Activated effector memory CD4-positive, alpha-beta T cell treated with anti-CD3 and anti-CD28 coated beads, Interleukin-2, amount 50 U/mL, for 16 hours (primary cell): ENCODE measurements around the gene PREP.
"Not testable (repeated sequence)": the region's sequence is repeated elsewhere in the genome, so short reads cannot be mapped to it uniquely, and the experiment has no call there.

ENCODE experiments used
- DNase-seq: peaks from one replicate; pipeline ENCODE4 v3.0.0-alpha.2; 2020

The PREP gene

DNA sequence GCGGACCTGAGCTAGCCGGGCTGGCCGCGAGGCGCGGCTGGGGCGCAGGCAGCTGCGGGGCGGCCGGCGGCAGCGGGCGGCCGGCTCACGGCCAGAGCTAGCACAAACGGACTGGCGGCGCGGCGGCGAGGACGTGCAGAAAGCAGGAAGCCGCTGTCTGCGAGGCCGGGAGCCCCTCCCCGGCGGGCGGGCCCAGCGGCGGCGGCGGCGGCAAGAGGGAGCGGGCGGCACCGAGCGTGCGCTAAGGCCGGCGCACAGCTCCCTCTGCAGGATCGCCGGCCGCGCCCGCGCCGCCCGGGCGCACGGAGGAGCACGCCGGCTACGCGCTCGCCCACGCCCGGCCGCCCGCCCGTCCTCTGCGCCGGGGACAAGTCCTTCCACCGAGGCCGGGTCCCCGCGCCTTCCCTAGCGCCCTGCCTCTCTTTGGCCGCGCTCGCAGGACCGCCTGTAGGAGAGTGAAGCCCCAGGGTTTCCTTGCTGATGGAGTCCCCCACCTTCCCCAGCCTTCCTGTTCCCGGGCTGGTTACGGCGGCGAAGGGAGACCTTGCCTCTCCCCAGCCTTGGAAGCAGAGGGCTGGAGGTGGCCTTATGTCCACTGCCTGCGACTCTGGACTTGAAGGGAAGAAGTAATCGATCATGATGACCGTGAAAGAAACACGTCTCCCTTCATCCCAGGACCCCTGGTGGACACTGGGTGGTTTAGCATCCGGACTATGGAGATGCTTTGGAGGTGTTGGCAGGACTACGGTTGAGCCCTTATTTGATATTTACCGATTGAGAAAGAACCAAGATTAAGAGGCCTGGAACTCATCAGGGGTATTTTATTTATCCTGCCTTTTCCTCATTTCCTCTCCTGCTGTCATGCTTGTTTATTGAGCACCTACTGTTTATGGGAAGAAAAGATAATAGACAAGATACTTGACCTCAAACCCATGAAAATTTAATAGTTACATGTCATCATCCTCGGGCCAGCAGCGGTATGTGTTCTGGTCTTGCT, at the start of gene PREP:
Gene PREP (minus strand): TSS at position 144 of the 997 bp plus-strand sequence. CDS start 191 bp downstream, outside the sequence.
- DNase-seq: peak; percentile 94

DNA sequence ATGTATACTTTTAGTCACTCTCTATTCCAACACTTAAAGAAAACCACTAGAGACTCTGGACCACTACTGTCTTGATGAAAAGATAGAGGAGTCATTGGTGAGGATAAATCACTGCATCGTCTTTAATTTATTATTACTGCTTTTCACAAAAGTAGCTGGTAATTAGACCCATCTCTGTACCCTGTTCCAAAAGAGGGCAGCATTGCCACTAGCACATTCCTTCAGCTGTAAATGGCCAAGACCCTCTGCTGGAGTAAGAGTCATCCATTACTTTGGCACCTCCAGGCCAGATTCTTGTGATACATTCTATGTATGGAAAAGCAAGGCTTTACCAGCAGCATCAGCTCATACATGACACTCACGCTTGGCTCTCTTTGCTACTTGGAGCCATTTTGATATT, 49.5 kb upstream of the PREP start:
- no peak for DNase-seq

DNA sequence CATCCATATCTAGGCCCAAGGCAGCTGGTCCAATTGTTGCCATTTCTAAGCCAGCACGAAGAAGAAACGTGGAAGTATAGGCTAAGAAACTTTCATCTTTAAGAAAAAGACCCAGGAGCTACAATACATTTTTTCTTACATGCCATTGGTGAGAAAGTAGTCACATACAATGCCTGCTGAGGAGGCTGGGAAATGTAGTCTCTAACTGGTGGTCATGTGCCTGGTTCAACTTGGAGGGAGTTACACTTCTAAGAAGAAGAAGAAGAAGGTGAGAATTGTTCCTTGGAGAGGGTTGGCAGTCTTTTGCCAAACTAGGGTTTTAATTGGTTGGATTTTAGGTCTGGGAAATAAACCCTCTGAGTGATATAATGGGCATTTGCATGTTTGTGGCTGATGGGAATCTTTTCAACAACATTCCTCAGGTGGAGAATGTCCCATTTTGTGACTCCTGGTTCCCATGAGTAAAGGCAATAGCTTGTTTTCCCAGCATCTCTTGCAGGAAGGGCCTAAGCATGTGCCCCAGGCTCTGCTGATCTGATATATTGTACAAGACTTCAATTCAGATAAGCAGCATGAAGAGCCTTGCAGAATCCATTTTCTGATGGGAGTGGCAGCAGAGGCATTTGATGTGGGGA, 47.0 kb upstream of the PREP start:
- no peak for DNase-seq

DNA sequence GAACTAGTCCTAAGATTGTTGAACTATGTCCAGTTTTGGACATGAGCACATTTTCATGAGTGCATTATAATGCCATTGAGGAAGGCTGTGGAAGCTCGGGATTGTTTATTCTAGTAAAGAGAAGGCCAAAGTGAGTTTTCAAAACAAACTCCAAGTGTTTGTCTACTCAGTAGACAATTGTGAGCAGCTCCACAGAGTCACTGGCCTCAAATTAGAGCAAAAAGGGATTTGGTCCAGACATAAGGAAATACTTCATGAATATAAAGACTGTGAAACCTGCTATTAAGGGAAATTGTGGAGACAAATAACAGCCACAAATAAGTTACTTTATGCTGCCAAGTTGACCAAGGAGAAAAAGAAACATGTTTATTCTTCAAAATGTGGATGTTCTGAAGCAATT, 42.6 kb upstream of the PREP start:
- DNase-seq: no peak

DNA sequence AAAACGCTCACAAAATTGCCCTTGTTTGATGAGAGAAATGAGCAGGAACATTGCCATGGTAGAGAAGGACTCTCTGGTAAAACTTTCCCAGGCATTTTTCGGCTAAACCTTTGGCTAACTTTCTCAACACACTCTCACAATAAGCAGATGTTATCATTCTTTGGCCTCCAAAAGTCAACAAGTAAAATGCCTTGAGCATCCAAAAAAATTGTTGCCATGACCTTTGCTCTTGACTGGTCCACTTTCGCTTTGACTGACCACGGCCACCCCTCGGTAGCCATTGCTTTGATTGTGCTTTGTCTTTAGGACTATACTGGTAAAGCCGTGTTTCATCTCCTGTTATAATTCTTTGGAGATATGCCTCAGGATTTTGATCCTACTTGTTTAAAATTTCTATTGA, 41.1 kb upstream of the PREP start:
- DNase-seq: no peak

DNA sequence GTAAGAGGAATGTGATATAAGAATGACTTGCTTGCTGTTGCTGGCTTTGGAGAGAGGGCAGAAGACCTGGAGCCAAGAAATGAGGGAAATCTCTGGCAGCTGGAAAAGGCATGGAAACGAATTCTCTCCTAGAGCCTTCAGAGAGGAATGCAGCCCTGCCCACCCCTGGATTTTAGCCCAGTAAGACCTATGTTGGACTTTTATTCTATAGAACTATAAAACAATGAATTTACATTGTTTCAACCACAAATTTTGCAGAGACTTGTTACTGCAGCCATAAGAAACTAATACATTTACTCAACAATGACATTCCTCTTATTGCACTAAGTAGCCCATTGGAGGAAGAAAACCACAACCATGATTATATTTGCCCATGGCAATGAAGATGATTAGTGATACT, 39.5 kb upstream of the PREP start:
- no peak for DNase-seq

DNA sequence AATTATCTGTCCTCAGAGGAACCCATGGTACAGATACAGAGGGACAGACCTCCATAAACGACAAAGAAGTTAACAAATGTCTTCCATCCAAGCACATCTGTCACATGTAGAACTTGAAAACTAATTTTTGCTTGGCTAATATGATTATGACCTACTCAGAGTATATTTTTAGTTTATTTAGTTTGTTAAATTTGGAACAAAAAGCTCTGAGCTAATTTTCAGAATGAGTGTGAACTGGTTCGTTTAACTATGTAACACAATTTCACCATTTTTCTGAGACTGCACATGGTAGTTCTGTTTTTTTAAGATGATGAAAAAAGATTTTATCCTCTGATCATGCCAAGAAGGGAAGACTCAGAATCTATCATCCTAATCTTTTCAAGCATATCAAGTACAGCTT, 34.4 kb upstream of the PREP start:
- no peak for DNase-seq

DNA sequence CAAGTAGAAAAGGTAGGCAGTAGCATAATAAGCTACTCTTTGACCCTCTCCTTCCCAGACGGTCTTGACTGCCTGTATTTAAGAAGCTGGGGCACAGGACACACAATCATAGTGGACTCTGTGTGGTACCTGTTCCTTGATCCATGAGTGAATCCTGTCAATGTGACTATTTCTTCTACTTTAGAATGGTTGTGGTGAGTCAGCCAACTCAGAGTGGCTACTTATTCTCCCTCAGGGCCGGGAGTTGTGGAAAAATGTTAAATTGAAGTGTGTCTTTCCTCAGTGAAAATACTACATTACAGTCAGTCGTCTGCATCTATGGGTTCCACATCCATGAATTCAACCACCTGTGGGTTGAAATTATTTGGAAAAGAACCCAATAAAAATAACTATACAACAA, 30.8 kb upstream of the PREP start:
- no peak for DNase-seq

DNA sequence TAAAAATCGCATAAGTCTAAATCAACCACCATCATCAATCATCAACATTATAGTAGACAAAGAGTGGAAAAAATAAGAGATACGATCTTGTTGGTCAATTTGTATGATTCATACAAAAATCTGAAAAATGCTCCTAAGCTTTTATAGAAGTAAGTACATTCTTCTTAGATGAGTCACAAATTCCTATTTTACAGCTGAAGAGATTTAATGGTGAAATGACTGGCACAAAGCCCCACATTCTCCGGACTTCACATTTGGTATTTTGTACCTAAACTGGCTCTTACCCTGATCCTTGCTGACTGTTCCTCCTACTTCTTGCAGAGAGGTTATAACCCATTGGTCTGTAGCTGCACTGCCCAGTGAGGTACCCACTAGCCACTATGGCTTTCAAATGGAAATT, 29.9 kb upstream of the PREP start:
- no peak for DNase-seq

DNA sequence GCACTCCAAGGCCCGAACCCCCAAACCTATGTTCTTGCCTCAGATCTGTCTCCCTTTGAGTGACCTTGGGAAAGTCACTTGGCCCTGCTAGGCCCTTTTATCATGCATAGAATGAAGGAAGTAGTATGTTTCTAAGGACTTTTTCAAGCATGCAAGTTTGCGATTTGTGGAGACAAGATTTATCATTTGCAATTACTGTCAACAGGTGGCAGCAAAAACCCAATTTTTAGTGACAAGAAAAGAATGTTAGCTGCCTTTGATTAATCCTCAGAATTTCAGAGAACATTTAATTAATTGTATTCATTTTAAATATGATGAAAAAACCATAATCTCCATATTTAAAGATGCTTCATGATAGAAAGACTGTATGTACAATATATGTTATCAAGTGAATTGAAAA, 28.3 kb upstream of the PREP start:
- no peak for DNase-seq

DNA sequence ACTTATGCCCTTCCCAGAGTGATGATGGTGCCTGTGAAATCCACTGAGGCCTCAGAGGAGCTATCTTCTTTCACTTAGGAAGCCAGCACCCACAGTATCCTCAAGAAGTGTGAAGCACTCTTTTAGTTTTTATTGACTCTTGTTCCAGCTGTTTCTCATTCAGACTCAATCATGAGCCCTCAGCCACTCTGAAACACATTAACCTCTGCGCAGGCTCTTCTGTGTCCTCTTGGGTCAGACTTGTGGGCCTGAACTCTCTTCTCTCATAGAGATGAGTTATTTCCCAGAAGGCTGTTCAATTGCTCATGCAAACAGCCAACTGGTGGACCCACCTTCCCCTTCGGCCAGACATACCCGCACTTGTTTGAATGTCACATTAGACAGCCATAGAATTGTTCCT, 27.8 kb upstream of the PREP start:
- DNase-seq: no peak

DNA sequence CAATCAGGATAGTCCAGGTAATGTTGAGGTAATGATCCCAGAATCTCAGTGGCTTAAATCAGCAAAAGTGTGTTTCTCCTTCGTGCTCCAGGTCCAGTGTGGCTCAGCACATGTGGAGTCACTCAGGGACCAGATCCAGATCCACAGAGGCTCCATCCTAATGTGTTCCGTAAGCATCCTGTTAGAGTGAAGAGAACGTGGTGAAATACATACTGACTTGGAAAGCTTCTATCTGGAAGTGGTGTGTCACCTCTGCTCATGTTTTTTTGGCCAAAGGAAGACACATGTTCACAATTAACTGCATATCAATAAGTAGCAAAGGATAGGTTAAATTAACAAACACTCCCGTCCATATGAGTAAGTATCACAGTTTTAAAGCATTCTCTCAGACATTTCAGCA, 26.8 kb upstream of the PREP start:
- DNase-seq: no peak

DNA sequence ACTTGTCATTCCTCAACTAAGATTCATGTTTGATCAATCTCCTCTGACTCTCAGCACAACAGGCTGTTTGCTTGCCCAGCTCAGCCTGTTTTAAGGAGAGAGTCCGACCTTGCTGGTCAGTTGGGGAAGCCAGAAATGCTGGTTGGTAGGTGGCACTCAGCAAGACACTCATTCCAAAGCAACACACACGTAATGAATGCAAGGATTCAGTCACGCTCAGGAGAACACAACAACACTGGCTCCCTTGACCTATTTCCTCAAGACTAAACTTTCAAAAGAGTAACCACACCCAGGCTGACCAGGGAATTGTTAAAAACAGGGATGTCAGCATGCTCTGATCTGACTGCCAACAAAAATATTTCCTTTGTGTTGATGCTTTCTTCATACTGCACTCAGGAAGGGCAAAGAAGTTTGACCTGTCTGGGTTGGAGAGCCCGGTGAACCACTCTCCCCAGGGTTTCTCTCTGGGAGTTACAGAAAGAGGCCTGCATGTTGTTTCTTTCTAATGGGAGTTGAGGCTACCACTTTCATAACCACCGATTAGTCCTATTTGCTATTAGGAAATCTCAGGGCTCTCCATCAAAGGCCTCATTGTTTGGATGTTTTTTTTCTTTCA, 25.6 kb upstream of the PREP start:
- no peak for DNase-seq

DNA sequence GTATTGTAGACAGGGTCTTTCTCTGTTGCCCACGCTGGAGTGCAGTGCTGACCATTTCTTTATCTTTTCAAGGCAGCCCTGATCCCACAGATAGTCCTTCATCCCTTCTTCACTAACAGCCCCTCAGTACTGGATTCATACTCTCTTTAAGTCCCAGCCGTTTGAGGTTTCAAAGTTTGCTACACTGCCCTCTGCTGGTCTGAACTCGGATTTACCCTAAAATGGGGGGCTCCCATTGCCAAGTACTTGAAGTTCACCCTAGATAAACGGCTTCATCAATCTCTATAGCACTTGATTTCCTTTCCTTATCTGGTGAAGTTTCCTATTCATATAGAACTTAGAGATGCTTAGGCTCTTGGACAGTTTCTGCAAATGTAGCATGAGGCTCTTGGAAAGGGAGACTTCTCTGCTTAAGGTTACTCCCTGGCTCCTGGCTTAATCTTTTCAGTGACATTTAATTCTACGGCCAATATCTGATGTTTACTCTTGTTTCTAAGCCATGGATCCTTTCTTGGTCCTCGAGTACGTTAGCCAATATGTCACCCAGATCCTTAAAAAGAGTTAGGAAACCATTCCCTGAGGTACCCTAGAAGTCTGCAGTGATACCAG, 21.4 kb upstream of the PREP start:
- DNase-seq: peak; percentile 84

DNA sequence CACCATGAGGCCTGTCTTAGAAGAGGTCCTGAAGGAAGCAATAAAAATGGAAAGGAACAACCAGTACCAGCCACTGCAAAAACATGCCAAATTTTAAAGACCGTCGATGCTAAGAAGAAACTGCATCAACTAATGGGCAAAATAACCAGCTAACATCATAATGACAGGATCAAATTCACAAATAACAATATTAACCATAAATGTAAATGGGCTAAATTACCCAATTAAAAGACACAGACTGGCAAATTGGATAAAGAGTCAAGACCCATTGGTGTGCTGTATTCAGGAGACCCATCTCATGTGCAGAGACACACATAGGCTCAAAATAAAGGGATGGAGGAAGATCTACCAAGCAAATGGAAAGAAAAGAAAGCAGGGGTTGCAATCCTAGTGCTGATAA, 14.1 kb upstream of the PREP start:
- DNase-seq: not testable (repeated sequence)

DNA sequence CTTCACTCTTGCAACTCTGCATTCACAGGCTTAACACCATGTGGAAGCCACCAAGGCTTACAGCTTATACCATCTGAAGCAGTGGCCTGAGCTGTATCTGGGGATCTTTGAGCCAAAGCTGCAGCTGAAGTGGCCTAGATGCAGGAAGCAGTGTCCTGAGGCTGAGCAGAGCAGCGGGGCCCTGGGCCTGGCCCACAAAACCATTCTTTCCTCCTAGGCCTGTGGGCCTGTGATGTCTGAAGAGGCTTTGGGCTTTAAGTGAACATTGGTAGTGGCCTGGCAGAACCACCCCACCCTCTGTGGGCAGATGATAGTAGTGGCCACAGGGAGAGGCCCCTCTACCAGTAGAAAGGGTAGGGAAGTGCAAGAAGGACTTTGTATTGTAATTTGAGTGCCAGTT, 6.9 kb upstream of the PREP start:
- DNase-seq: no peak

DNA sequence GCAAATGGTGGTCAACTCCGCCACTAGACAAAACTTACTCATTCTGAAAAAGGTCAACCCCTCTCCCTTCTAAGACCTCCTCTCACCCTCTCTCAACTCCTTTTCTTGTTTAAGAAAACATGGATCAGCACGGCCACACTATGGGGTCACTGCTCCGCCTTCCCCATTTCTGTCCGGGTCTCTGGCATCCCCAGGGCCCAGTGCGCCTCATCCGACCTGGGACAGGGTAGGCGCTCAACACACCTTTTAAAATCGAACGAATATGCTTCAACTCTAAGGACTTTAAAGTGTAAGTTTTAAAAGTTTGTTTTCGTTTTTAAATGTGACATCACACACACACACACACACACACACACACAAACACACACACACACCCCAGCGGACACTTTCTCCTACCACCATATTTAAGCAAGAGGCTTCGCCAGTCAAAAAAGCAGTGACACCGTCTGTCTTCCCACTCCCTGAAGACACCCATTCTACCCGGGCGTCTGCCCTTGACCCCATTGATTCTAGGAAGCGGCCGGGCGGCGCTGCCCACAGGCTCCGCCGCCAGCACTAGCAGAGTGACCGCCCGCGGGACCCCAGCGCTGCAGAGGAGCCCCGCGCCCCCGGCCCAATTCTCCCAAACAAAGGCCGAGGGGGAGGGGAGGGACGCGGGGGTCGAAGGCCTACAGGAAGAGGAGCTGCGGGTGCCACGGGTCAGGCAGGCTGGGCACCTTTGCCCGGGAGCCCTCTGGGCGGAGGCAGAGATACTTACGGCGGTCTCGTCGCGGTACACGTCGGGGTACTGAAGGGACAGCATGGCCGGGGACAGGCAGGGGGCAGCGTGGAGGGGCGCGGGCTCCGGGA, 568 bp downstream of the PREP start:
- DNase-seq: no peak

DNA sequence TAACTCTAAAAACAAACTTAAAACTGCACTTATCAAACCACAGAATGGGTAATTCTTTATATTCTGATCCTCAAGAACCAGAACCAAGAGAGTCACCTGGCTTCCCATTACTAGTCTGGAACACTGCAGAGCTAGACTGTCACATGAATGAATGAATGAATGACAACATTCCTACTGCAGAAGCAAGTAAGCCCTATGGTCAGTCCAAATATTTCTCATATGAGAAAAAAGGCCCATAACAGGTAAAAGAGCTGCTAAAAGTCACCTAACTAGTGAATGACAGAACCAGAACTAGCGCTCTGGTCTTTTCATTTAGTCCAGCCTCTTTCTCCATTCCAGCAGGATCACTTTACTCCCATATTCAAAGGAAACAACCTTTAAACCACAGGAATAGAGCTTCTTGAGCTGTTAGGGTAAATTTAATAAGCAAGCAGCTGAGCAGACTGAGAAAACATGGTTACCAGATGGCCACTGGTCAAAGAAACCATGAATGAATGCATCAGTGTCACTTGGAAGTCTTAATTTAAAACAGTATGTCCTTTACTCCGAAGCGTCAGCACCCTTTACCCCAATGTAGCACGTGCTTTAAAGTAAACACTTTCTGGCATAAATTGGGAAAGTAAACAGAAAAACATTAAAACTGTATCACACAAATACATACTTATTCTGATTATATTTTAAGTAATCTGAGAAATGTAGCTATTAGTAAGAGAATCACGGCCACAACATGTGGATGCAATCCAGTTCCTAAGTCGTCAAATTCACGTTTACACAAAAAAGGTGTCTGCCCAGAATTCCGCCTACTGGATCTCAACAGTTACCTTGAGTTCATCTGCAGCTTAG, 1.4 kb downstream of the PREP start:
- no peak for DNase-seq

DNA sequence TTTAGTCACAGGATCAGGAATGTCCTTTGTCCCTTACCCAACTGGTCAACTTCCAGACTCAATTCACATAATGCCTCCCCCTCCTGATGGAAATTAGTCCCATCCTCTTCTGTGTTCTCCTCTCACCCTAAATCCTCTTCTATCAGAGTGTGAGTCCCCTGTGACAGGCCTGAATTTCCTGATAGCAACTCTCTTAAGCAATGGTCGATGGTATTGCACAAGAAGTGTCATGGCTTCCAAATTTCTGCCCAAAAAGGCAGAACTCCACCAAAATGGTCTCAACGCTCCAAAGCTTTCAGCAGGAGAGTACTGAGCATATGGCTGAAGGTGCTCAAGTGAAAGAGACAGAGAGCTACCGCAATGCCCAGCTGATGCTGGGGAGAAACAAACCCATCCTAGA, 2.4 kb downstream of the PREP start:
- DNase-seq: no peak

DNA sequence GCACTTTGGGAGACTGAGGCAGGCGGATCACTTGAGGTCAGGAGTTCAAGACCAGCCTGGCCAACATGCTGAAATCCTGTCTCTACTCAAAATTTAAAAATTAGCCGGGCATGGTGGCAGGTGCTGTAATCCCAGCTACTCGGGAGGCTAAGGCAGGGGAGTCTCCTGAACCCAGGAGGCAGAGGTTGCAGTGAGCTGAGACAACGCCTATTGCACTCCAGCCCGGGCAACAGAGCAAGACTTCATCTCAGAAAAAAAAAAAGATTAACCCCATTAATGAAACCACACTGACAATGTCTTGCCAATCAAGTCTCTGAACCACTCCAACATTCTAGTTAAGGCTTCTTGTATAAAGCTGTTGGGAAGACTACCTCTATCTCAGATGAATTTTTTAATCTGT, 4.0 kb downstream of the PREP start:
- no peak for DNase-seq

DNA sequence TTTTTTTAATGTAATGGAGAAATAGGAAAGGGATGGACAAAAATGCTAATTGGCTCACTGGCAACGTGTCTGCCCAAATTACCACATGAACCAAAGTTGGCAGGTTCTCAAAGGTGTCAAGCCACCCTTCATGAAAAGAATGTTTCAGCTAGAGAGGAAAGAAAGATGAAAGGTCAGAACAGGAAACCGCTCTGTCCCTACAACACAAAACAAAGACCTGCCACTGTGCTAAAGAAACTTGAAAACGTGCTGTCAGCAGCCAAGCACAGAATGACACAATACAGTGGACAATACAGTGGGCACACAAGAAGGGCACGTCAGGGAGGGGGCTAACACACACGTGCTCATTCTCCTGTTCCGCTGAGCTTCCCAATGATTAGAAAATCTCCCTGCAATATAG, 4.9 kb downstream of the PREP start:
- DNase-seq: no peak

DNA sequence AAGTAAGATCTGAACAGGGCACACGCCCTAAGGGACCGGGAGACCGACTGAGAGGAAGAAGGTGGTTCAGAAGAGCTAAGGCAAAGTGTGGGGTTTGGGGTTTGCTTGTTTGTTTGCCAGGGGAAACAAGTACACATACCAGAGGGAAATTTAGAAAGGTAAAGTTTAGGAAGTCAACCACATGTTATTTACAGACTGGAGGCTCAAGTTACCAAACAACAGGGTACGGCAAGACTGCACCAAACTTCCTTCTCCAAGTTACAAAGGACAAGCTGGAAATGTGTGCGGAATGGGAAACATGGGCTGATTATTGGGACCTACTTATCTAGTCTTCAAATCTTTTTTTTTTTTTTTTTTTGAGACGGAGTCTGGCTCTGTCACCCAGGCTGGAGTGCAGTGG, 11.2 kb downstream of the PREP start:
- DNase-seq: no peak
